Choroid plexus epithelial cell (primary cell): ENCODE measurements around the gene GPR180.

ENCODE experiments used
- DNase-seq: peaks from one replicate; pipeline ENCODE4 v3.0.0-alpha.2; 2010; ENCODE audit warnings: low read depth
- H3K4me3 ChIP-seq: 2 replicates; pipeline ENCODE4 v1.5.1; 2011; ENCODE audit warnings: low read depth, mild to moderate bottlenecking, control low read depth, low read length, moderate library complexity
- CTCF ChIP-seq: conservative IDR thresholded peaks from 2 replicates; pipeline ENCODE4 v1.5.1; 2011; ENCODE audit warnings: low read depth, mild to moderate bottlenecking, control low read depth, inconsistent platforms, low read length, moderate library complexity

Gene GPR180

GRCh38 chr13:94640721-94641120 lies 39.1 kb downstream of the GPR180 start:
- DNase-seq, result peak; percentile 48
- no peak for TF ChIP-seq CTCF
- no peak overlapping the region for H3K4me3 ChIP-seq

- no peak for TF ChIP-seq CTCF
- DNase-seq, result peak; percentile 82
- no peak overlapping the region for H3K4me3 ChIP-seq
These were observed 39.8 kb downstream of the GPR180 start for GRCh38 chr13:94641409-94641941.

GRCh38 chr13:94646904-94647303 lies 45.2 kb downstream of the GPR180 start:
- TF ChIP-seq CTCF, result no peak
- DNase-seq, result no peak
- no peak overlapping the region for H3K4me3 ChIP-seq

GRCh38 chr13:94656176-94656575 lies 54.5 kb downstream of the GPR180 start:
- no peak overlapping the region for H3K4me3 ChIP-seq
- TF ChIP-seq CTCF, result no peak
- no peak for DNase-seq

- peak; percentile 35 for TF ChIP-seq CTCF
- no peak overlapping the region for H3K4me3 ChIP-seq
- DNase-seq, result peak; percentile 96
These were observed 55.1 kb downstream of the GPR180 start for GRCh38 chr13:94656766-94657165.

- TF ChIP-seq CTCF, result no peak
- DNase-seq, result peak; percentile 49
These were observed 55.5 kb downstream of the GPR180 start for GRCh38 chr13:94657167-94657566.

GRCh38 chr13:94658926-94659597 lies 57.4 kb downstream of the GPR180 start:
- H3K4me3 ChIP-seq, result no peak overlapping the region
- no peak for TF ChIP-seq CTCF
- DNase-seq, result peak; percentile 9

More at GRCh38 chr13:94657167-94657566, 55.5 kb downstream of the GPR180 start:
- no peak overlapping the region for H3K4me3 ChIP-seq
